Measurements from ENCODE around the gene ERC1.

Gene ERC1

GRCh38 chr12:1213618-1214205, 222.7 kb downstream of the ERC1 start:
- no peak overlapping the region for H3K4me3 ChIP-seq (ENCODE audit: low read depth, low read length)
- TF ChIP-seq CTCF (IDR thresholded peaks at IDR 0.05; ENCODE audit: borderline replicate concordance, insufficient read depth, low read depth, low read length), result no peak

- no peak for TF ChIP-seq CTCF (IDR thresholded peaks at IDR 0.05; ENCODE audit: borderline replicate concordance, insufficient read depth, low read depth, low read length)
- no peak overlapping the region for H3K4me3 ChIP-seq (ENCODE audit: low read depth, low read length)
Measured at GRCh38 chr12:1216560-1216959, 225.5 kb downstream of the ERC1 start.

- H3K4me3 ChIP-seq (ENCODE audit: low read depth, low read length), result no peak overlapping the region
- TF ChIP-seq CTCF (IDR thresholded peaks at IDR 0.05; ENCODE audit: borderline replicate concordance, insufficient read depth, low read depth, low read length), result no peak
Measured at GRCh38 chr12:1217191-1217949, 226.3 kb downstream of the ERC1 start.

- TF ChIP-seq CTCF (IDR thresholded peaks at IDR 0.05; ENCODE audit: borderline replicate concordance, insufficient read depth, low read depth, low read length), result no peak
- no peak overlapping the region for H3K4me3 ChIP-seq (ENCODE audit: low read depth, low read length)
Measured at GRCh38 chr12:1218369-1218768, 227.3 kb downstream of the ERC1 start.

- no peak overlapping the region for H3K4me3 ChIP-seq (ENCODE audit: low read depth, low read length)
- no peak for TF ChIP-seq CTCF (IDR thresholded peaks at IDR 0.05; ENCODE audit: borderline replicate concordance, insufficient read depth, low read depth, low read length)
Measured at GRCh38 chr12:1220127-1221092, 229.4 kb downstream of the ERC1 start.

- TF ChIP-seq CTCF (IDR thresholded peaks at IDR 0.05; ENCODE audit: borderline replicate concordance, insufficient read depth, low read depth, low read length), result no peak
- H3K4me3 ChIP-seq (ENCODE audit: low read depth, low read length), result no peak overlapping the region
Measured at GRCh38 chr12:1222858-1223639, 232.0 kb downstream of the ERC1 start.

Data from GM12875 (cell line).